PC-3 (cell line): ENCODE data around the gene ANXA6. TPM values are rescaled to one million over a fixed set of nuclear protein-coding genes. Genes with fewer than 3 reads are reported as not detected.
"Not testable (repeated sequence)": the region's sequence is repeated elsewhere in the genome, so short reads cannot be mapped to it uniquely, and the experiment has no call there.

Experiments
- ATAC-seq: fragments of 200-7000 bp; cut with Tn5 transposase; 2 replicates; pipeline ENCODE4 v1.9.1; 2020; ENCODE audit warnings: mild to moderate bottlenecking, moderate library complexity
- BruUV-seq: library from RNA; stranded (reverse); fragments of 400-500 nt; replicated peaks from 2 replicates; lab custom pipeline; 2021; lab: Mats Ljungman, UMichigan
- CTCF ChIA-PET: fragments of 300-600 bp; sonication (Branson Sonifier 250); formaldehyde crosslinking; loops from one replicate; lab custom pipeline; 2022; ENCODE audit warnings: antibody characterized with exemption; lab: Charles Lee
- POLR2A ChIA-PET: fragments of 300-600 bp; sonication (Branson Sonifier 250); formaldehyde crosslinking; loops from one replicate; lab custom pipeline; 2022; ENCODE audit warnings: antibody characterized with exemption; ENCODE audit not compliant: unreplicated experiment; lab: Charles Lee
- DNase-seq: peaks from one replicate; pipeline ENCODE4 v3.0.0-alpha.2; 2015
- H2AFZ ChIP-seq: fragments of 300-600 bp; sonication (generic); 2 replicates; pipeline ENCODE4 v1.6.0; 2016; ENCODE audit warnings: antibody characterized with exemption, low read length
- H3F3A ChIP-seq: fragments of 300-600 bp; sonication (generic); one replicate; pipeline ENCODE4 v1.6.0; 2017; ENCODE audit warnings: antibody characterized with exemption, low read length, control low read depth, mild to moderate bottlenecking; ENCODE audit not compliant: unreplicated experiment
- H3K27ac ChIP-seq: fragments of 300-600 bp; sonication (generic); 2 replicates; pipeline ENCODE4 v1.5.1; 2016; ENCODE audit warnings: mild to moderate bottlenecking, low read length
- H3K27me3 ChIP-seq: fragments of 300-600 bp; sonication (generic); 2 replicates; pipeline ENCODE4 v1.6.1; 2016; ENCODE audit warnings: low read length, mixed read lengths
- H3K36me3 ChIP-seq: fragments of 300-600 bp; sonication (generic); 2 replicates; pipeline ENCODE4 v1.6.1; 2016; ENCODE audit warnings: low read depth, mixed run types, low read length, mixed read lengths
- H3K4me1 ChIP-seq: fragments of 300-600 bp; sonication (generic); 2 replicates; pipeline ENCODE4 v1.5.1; 2016; ENCODE audit warnings: low read length; ENCODE audit not compliant: insufficient read depth
- H3K4me2 ChIP-seq: fragments of 300-600 bp; sonication (generic); 2 replicates; pipeline ENCODE4 v1.6.0; 2016; ENCODE audit warnings: low read length
- H3K4me3 ChIP-seq: fragments of 300-600 bp; sonication (generic); 2 replicates; pipeline ENCODE4 v1.5.1; 2016; ENCODE audit warnings: mild to moderate bottlenecking, low read length, mixed read lengths
- H3K79me2 ChIP-seq: fragments of 300-600 bp; sonication (generic); 2 replicates; pipeline ENCODE4 v1.6.1; 2017; ENCODE audit warnings: low read length, mixed read lengths
- H3K9ac ChIP-seq: fragments of 300-600 bp; sonication (generic); 2 replicates; pipeline ENCODE4 v1.6.0; 2016; ENCODE audit warnings: mild to moderate bottlenecking, low read length
- H3K9me2 ChIP-seq: fragments of 300-600 bp; sonication (generic); replicated peaks from 2 replicates; pipeline ENCODE4 v1.6.1; 2016; ENCODE audit warnings: mixed run types, low read length, mixed read lengths
- H3K9me3 ChIP-seq: fragments of 300-600 bp; sonication (generic); 2 replicates; pipeline ENCODE4 v1.6.1; 2016; ENCODE audit warnings: low read length, mixed read lengths
- H4K20me1 ChIP-seq: fragments of 300-600 bp; sonication (generic); 2 replicates; pipeline ENCODE4 v1.6.1; 2016; ENCODE audit warnings: low read length, mixed read lengths
- EZH2 ChIP-seq: fragments of 300-600 bp; sonication (generic); IDR thresholded peaks from one replicate; pipeline ENCODE4 v1.6.1; 2017; ENCODE audit warnings: antibody characterized with exemption, mild to moderate bottlenecking, low read length; ENCODE audit not compliant: unreplicated experiment
- EZH2phosphoT487 ChIP-seq: fragments of 300-600 bp; sonication (generic); IDR thresholded peaks from 2 replicates; pipeline ENCODE4 v1.6.1; 2018; ENCODE audit warnings: mild to moderate bottlenecking, antibody characterized with exemption, low read length, borderline replicate concordance
- intact Hi-C: fragments of 100-400 bp; cut with micrococcal nuclease; formaldehyde crosslinking; loops from 2 replicates; pipeline ENCODE4 v1.9.0; 2023
- total RNA-seq: library from RNA; depleted of rRNA; stranded (reverse); fragments of >200 nt; gene quantifications from 2 replicates; pipeline ENCODE4 v1.2.3, GENCODE V29; 2014
- TF ChIP-seq, protein P1 (sequence below): fragments of 300-600 bp; sonication (generic); conservative IDR thresholded peaks from 2 replicates; pipeline ENCODE4 v1.5.1; 2017; ENCODE audit warnings: antibody characterized with exemption, low read depth, mild to moderate bottlenecking, low read length

Gene ANXA6
- total RNA-seq, 1 experiment from 2014 or later = 122 TPM

DNA sequence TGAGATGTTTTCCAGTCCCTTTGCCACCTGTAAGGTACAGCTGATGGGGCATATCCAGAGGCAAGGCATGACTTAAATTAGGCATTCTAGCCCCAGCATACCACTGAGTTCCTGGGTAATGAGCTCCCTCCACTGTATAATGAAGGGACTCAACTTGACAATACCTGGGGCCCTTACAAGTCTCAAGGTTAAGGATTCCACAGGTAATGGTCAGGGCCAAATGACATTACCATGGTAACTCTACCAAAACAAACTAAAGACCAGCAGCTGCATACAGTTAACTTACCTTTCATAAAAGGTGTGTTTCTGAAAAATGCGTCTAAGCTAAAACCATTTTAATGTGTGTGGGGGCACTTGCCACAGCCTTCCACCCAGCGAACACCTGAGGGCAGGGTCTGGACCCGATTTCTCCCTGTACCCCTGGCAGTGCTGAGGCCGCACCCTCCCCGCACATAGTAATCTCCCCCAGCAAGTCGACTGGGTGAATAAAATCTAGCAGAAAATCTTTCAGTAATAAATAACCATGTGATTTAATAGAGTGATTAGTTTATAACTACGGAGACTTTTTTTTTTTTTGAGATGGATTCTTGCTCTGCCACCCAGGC, 42.1 kb upstream of the ANXA6 start:
- TF ChIP-seq, protein P1, sequence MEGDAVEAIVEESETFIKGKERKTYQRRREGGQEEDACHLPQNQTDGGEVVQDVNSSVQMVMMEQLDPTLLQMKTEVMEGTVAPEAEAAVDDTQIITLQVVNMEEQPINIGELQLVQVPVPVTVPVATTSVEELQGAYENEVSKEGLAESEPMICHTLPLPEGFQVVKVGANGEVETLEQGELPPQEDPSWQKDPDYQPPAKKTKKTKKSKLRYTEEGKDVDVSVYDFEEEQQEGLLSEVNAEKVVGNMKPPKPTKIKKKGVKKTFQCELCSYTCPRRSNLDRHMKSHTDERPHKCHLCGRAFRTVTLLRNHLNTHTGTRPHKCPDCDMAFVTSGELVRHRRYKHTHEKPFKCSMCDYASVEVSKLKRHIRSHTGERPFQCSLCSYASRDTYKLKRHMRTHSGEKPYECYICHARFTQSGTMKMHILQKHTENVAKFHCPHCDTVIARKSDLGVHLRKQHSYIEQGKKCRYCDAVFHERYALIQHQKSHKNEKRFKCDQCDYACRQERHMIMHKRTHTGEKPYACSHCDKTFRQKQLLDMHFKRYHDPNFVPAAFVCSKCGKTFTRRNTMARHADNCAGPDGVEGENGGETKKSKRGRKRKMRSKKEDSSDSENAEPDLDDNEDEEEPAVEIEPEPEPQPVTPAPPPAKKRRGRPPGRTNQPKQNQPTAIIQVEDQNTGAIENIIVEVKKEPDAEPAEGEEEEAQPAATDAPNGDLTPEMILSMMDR = no peak
- TF ChIP-seq EZH2 = no peak
- TF ChIP-seq EZH2phosphoT487 = no peak
- ChIA-PET CTCF (no interaction called here), POLR2A (no interaction called here)
- intact Hi-C loops = no loop called here
- Histone ChIP-seq H3K9me3 (no peaks in the 10 kb centered on the region), H3K27me3 (no peaks in the 10 kb centered on the region), H3K4me2 (no peak overlapping the region), H3K36me3 (no peaks in the 10 kb centered on the region), H3K9ac (no peak overlapping the region), H3K4me1 (peaks cover 8% of the 10 kb centered on the region), H3K79me2 (no peaks in the 10 kb centered on the region), H3F3A (no peaks in the 10 kb centered on the region), H2AFZ (no peak overlapping the region), H3K4me3 (no peak overlapping the region), H3K27ac (no peak overlapping the region), H4K20me1 (no peaks in the 10 kb centered on the region), H3K9me2 (no peaks in the 10 kb centered on the region)
- ATAC-seq (no peak), DNase-seq (no peak)
- BruUV-seq = no TSS peak

DNA sequence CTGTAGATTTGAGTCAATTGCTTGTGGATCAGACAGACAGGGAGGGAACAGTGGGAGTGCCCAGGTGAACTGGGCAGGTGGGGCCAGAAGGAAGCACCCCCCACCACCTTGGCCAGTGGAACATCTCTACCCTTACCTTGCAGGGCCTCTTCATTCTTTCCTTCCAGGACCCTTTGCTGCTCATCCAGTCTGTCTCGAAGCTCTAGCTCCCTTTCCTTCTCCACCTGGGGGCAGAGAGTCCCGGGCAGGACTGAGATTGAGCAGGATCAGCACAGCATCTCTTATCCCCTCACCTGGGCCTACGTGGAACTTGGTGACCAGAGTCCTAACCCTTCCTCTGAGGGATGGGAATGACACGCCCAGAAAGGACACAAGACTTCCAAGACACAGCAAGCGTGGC, 41.3 kb upstream of the ANXA6 start:
- POLR2A ChIA-PET = no interaction called here
- CTCF ChIA-PET = no interaction called here

DNA sequence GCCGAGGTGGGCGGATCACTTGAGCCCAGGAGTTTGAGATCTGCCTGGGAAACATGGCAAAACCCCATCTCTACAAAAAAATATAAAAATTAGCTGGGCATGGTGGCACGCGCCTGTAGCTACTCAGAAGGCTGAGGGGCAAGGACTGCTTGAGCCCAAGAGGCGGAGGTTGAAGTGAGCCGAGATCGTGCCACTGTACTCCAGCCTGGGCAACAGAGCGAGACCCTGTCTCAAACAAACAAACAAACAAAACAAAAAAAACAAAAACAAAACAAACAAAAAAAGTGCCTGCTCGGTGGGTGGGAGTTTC, 39.7 kb upstream of the ANXA6 start:
- H3K27me3 ChIP-seq, H3K27ac ChIP-seq, H3K4me2 ChIP-seq, BruUV-seq, ATAC-seq, H2AFZ ChIP-seq, H3K79me2 ChIP-seq, intact Hi-C loops, H3F3A ChIP-seq, DNase-seq, H3K9me3 ChIP-seq, H3K4me3 ChIP-seq, H3K9ac ChIP-seq, H4K20me1 ChIP-seq, POLR2A ChIA-PET, H3K9me2 ChIP-seq, H3K36me3 ChIP-seq, CTCF ChIA-PET, H3K4me1 ChIP-seq: not testable (repeated sequence)

More for the DNA sequence above, 41.3 kb upstream of the ANXA6 start:
- no peak for DNase-seq
- H4K20me1 ChIP-seq = no peaks in the 10 kb centered on the region
- ATAC-seq = no peak
- no peak overlapping the region for H3K9ac ChIP-seq
- H3F3A ChIP-seq = no peaks in the 10 kb centered on the region
- no peaks in the 10 kb centered on the region for H3K79me2 ChIP-seq
- TF ChIP-seq, protein P1 = no peak
- TF ChIP-seq EZH2phosphoT487 (no peak), EZH2 (no peak)
- intact Hi-C loops = no loop called here
- H3K4me1 ChIP-seq = peaks cover 8% of the 10 kb centered on the region
- H3K36me3 ChIP-seq = no peaks in the 10 kb centered on the region
- H3K4me3 ChIP-seq = no peak overlapping the region
- H3K4me2 ChIP-seq = no peak overlapping the region
- H3K27me3 ChIP-seq = no peaks in the 10 kb centered on the region
- BruUV-seq = no TSS peak
- H3K27ac ChIP-seq = no peak overlapping the region
- no peaks in the 10 kb centered on the region for H3K9me2 ChIP-seq
- H3K9me3 ChIP-seq = no peaks in the 10 kb centered on the region
- no peak overlapping the region for H2AFZ ChIP-seq
